Measurements from ENCODE around the gene NXPH4.
A peak's percentile ranks its signal among the peaks of the same experiment; 100 is the strongest.

Gene NXPH4

GRCh38 chr12:57190037-57190436 is 26.6 kb upstream of the NXPH4 start:
- H3K36me3 Mint-ChIP-seq (ENCODE audit: insufficient read depth): peaks cover 4% of the 10 kb centered on the region
- no peak overlapping the region for H3K27ac Mint-ChIP-seq
- H3K27me3 Mint-ChIP-seq: no peaks in the 10 kb centered on the region
- no peak for ATAC-seq (replicated peaks)
- DNase-seq: no peak
- H3K4me3 Mint-ChIP-seq: no peak overlapping the region
- no peaks in the 10 kb centered on the region for H3K9me3 Mint-ChIP-seq
- H3K4me1 Mint-ChIP-seq (ENCODE audit: low read depth in 2 of 2): no peaks in the 10 kb centered on the region

- Mint-ChIP-seq H3K27ac (no peak overlapping the region), H3K4me1 (ENCODE audit: low read depth in 2 of 2) (no peaks in the 10 kb centered on the region), H3K27me3 (peaks cover under 1 to 1% of the 10 kb centered on the region in 2 donors), H3K9me3 (no peaks in the 10 kb centered on the region), H3K4me3 (no peak overlapping the region), H3K36me3 (ENCODE audit: insufficient read depth) (peaks cover 4% of the 10 kb centered on the region)
- DNase-seq (no peak), ATAC-seq (replicated peaks) (no peak)
Observed at GRCh38 chr12:57190821-57191220, 25.8 kb upstream of the NXPH4 start.

- H3K4me1 Mint-ChIP-seq (ENCODE audit: low read depth in 2 of 2): no peaks in the 10 kb centered on the region
- H3K4me3 Mint-ChIP-seq: no peak overlapping the region
- no peaks in the 10 kb centered on the region for H3K9me3 Mint-ChIP-seq
- peaks cover 4% of the 10 kb centered on the region for H3K36me3 Mint-ChIP-seq (ENCODE audit: insufficient read depth)
- DNase-seq: no peak
- H3K27ac Mint-ChIP-seq: no peak overlapping the region
- peaks cover 6 to 7% of the 10 kb centered on the region in 2 donors for H3K27me3 Mint-ChIP-seq
- no peak for ATAC-seq (replicated peaks)
Observed at GRCh38 chr12:57191410-57191809, 25.2 kb upstream of the NXPH4 start.

- H3K27me3 Mint-ChIP-seq: peaks cover 8 to 9% of the 10 kb centered on the region in 2 donors
- no peaks in the 10 kb centered on the region for H3K4me1 Mint-ChIP-seq (ENCODE audit: low read depth in 2 of 2)
- H3K4me3 Mint-ChIP-seq: no peak overlapping the region
- H3K9me3 Mint-ChIP-seq: no peaks in the 10 kb centered on the region
- H3K27ac Mint-ChIP-seq: peak overlapping the region in 1 of 2 donors; percentile 72
- DNase-seq (no peak), ATAC-seq (replicated peaks) (no peak)
- H3K36me3 Mint-ChIP-seq (ENCODE audit: insufficient read depth): peaks cover 4% of the 10 kb centered on the region
Observed at GRCh38 chr12:57192920-57193319, 23.7 kb upstream of the NXPH4 start.

- no peak for DNase-seq
- H3K36me3 Mint-ChIP-seq (ENCODE audit: insufficient read depth): peaks cover 4% of the 10 kb centered on the region
- no peak overlapping the region for H3K4me3 Mint-ChIP-seq
- no peaks in the 10 kb centered on the region for H3K4me1 Mint-ChIP-seq (ENCODE audit: low read depth in 2 of 2)
- H3K9me3 Mint-ChIP-seq: no peaks in the 10 kb centered on the region
- ATAC-seq (replicated peaks): no peak
- H3K27me3 Mint-ChIP-seq: peaks cover 8 to 9% of the 10 kb centered on the region in 2 donors
- no peak overlapping the region for H3K27ac Mint-ChIP-seq
Observed at GRCh38 chr12:57193706-57194245, 22.8 kb upstream of the NXPH4 start.

GRCh38 chr12:57194253-57194652 is 22.3 kb upstream of the NXPH4 start:
- Mint-ChIP-seq H3K27me3 (peaks cover 8 to 9% of the 10 kb centered on the region in 2 donors), H3K4me3 (no peak overlapping the region)

GRCh38 chr12:57195186-57195585 is 21.4 kb upstream of the NXPH4 start:
- H3K9me3 Mint-ChIP-seq: no peaks in the 10 kb centered on the region
- H3K4me1 Mint-ChIP-seq (ENCODE audit: low read depth in 2 of 2): no peaks in the 10 kb centered on the region
- peaks cover 8 to 9% of the 10 kb centered on the region in 2 donors for H3K27me3 Mint-ChIP-seq
- no peak for ATAC-seq (replicated peaks)
- H3K36me3 Mint-ChIP-seq (ENCODE audit: insufficient read depth): peaks cover 4% of the 10 kb centered on the region
- H3K4me3 Mint-ChIP-seq: no peak overlapping the region
- H3K27ac Mint-ChIP-seq: no peak overlapping the region
- no peak for DNase-seq

More at GRCh38 chr12:57194253-57194652, 22.3 kb upstream of the NXPH4 start:
- Mint-ChIP-seq H3K4me1 (ENCODE audit: low read depth in 2 of 2) (no peaks in the 10 kb centered on the region), H3K9me3 (no peaks in the 10 kb centered on the region), H3K36me3 (ENCODE audit: insufficient read depth) (peaks cover 4% of the 10 kb centered on the region), H3K27ac (no peak overlapping the region)
- ATAC-seq (replicated peaks) (no peak), DNase-seq (no peak)

- no peak overlapping the region for H3K4me3 Mint-ChIP-seq
- no peak for DNase-seq
- no peak overlapping the region for H3K27ac Mint-ChIP-seq
- peaks cover 8 to 9% of the 10 kb centered on the region in 2 donors for H3K27me3 Mint-ChIP-seq
- no peak for ATAC-seq (replicated peaks)
- peaks cover 4% of the 10 kb centered on the region for H3K36me3 Mint-ChIP-seq (ENCODE audit: insufficient read depth)
- no peaks in the 10 kb centered on the region for H3K9me3 Mint-ChIP-seq
- no peaks in the 10 kb centered on the region for H3K4me1 Mint-ChIP-seq (ENCODE audit: low read depth in 2 of 2)
Observed at GRCh38 chr12:57195611-57196371, 20.8 kb upstream of the NXPH4 start.

- Mint-ChIP-seq H3K27me3 (peaks cover 8 to 9% of the 10 kb centered on the region in 2 donors), H3K4me3 (no peak overlapping the region), H3K9me3 (no peaks in the 10 kb centered on the region), H3K4me1 (ENCODE audit: low read depth in 2 of 2) (no peaks in the 10 kb centered on the region), H3K27ac (no peak overlapping the region), H3K36me3 (ENCODE audit: insufficient read depth) (peaks cover 4% of the 10 kb centered on the region)
- DNase-seq (no peak), ATAC-seq (replicated peaks) (no peak)
Observed at GRCh38 chr12:57196439-57196838, 20.2 kb upstream of the NXPH4 start.

- ATAC-seq (replicated peaks) (no peak), DNase-seq (no peak)
- Mint-ChIP-seq H3K4me3 (no peak overlapping the region), H3K27ac (no peak overlapping the region), H3K27me3 (peaks cover 8 to 9% of the 10 kb centered on the region in 2 donors), H3K4me1 (ENCODE audit: low read depth in 2 of 2) (no peaks in the 10 kb centered on the region), H3K36me3 (ENCODE audit: insufficient read depth) (peaks cover 4% of the 10 kb centered on the region), H3K9me3 (no peaks in the 10 kb centered on the region)
Observed at GRCh38 chr12:57196956-57197355, 19.6 kb upstream of the NXPH4 start.

- Mint-ChIP-seq H3K36me3 (ENCODE audit: insufficient read depth) (peaks cover 4% of the 10 kb centered on the region), H3K27ac (no peak overlapping the region), H3K4me1 (ENCODE audit: low read depth in 2 of 2) (no peaks in the 10 kb centered on the region), H3K27me3 (peaks cover 8 to 9% of the 10 kb centered on the region in 2 donors), H3K9me3 (no peaks in the 10 kb centered on the region), H3K4me3 (no peak overlapping the region)
- DNase-seq: no peak
- ATAC-seq (replicated peaks): no peak
Observed at GRCh38 chr12:57198329-57198728, 18.3 kb upstream of the NXPH4 start.

GRCh38 chr12:57199191-57199590 is 17.4 kb upstream of the NXPH4 start:
- Mint-ChIP-seq H3K4me1 (ENCODE audit: low read depth in 2 of 2) (no peaks in the 10 kb centered on the region), H3K4me3 (no peak overlapping the region), H3K27me3 (peaks cover 8 to 9% of the 10 kb centered on the region in 2 donors), H3K27ac (no peak overlapping the region), H3K9me3 (no peaks in the 10 kb centered on the region), H3K36me3 (ENCODE audit: insufficient read depth) (peaks cover 2% of the 10 kb centered on the region)
- ATAC-seq (replicated peaks): no peak
- DNase-seq: no peak

GRCh38 chr12:57200497-57200896 is 16.1 kb upstream of the NXPH4 start:
- Mint-ChIP-seq H3K9me3 (no peaks in the 10 kb centered on the region), H3K4me3 (no peak overlapping the region), H3K36me3 (ENCODE audit: insufficient read depth) (no peaks in the 10 kb centered on the region), H3K27ac (no peak overlapping the region), H3K4me1 (ENCODE audit: low read depth in 2 of 2) (no peaks in the 10 kb centered on the region), H3K27me3 (peaks cover 8 to 9% of the 10 kb centered on the region in 2 donors)
- DNase-seq (no peak), ATAC-seq (replicated peaks) (no peak)

- H3K27ac Mint-ChIP-seq: no peak overlapping the region
- H3K9me3 Mint-ChIP-seq: no peaks in the 10 kb centered on the region
- H3K4me3 Mint-ChIP-seq: no peak overlapping the region
- no peaks in the 10 kb centered on the region for H3K4me1 Mint-ChIP-seq (ENCODE audit: low read depth in 2 of 2)
- no peaks in the 10 kb centered on the region for H3K36me3 Mint-ChIP-seq (ENCODE audit: insufficient read depth)
- H3K27me3 Mint-ChIP-seq: peaks cover 3 to 5% of the 10 kb centered on the region in 2 donors
- no peak for DNase-seq
- no peak for ATAC-seq (replicated peaks)
Observed at GRCh38 chr12:57201219-57201618, 15.4 kb upstream of the NXPH4 start.

Data from effector memory CD8-positive, alpha-beta T cell (primary cell).